NCI-H1417 treated with DMSO at 0.1 percent for 48 hours (cell line): ENCODE data around the gene CALD1.

Experiments
- DNase-seq: peaks from one replicate; lab custom pipeline; 2025; lab: John Stamatoyannopoulos, UW

CALD1 gene

DNA sequence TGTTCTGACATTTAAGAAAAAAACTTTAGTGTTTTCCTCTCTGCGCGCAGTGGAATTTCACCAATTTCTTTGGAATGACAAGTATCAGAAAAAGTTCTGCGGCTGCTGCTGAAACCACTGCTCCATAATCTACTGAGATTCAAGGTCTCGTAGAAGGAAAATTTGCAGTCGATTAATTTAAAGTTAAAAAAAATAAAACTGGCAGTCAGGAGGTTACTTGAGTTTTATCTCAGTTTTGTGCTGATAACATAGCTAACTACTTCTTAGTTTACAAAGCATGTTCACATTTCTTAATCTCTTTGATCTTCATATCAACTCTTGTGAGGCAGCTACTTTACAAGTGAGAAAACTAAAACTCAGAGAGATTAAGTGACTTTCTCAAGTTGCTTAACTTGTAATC lies 18.2 kb upstream of the CALD1 start:
- DNase-seq: no peak

DNA sequence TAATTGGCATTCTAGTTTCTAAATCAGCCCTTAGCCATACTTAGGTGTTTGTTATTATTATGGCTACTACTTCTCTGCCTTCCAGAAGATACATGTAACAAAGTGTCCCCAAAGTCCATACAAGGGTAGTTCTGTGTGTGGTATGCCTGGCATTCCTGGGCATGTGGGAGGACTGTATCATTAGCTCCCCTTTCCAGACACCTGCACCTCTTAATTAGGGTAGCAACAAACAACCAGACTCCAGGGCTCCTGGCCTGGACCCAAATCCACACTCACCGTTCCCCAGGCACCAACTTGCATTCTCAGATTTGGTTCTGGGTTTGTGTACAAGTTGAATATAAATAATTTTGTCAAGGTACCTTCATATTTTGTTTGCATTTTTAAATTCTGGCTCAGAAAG lies 15.5 kb upstream of the CALD1 start:
- no peak for DNase-seq

DNA sequence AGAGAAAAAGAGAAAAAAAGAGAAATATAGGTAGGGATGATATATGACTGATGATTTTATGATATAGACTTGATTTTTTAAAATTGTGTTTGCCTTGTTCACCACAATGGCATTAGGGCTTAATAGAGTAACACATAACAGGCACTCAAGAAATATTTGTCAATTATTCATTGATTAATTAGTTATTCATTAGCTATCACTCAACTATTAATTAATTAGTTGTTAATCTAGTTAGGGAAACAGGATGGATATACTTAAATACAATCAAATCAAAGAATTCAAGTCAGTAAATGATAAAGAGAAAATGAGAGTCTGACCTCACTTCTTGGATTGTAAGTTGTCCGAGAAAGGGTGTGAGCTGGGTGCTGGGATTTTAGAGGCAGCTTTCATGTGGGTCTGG lies 15.1 kb upstream of the CALD1 start:
- DNase-seq: no peak

- DNase-seq: no peak
Measured at GRCh38 chr7:134766779-134767519, 12.5 kb upstream of the CALD1 start.

- no peak for DNase-seq
Measured at GRCh38 chr7:134767520-134768168, 11.8 kb upstream of the CALD1 start.

GRCh38 chr7:134768243-134768642 lies 11.2 kb upstream of the CALD1 start:
- no peak for DNase-seq

GRCh38 chr7:134770676-134771075 lies 8.8 kb upstream of the CALD1 start:
- no peak for DNase-seq

GRCh38 chr7:134771111-134771510 lies 8.3 kb upstream of the CALD1 start:
- DNase-seq: no peak

- no peak for DNase-seq
Measured at GRCh38 chr7:134771889-134772288, 7.5 kb upstream of the CALD1 start.

DNA sequence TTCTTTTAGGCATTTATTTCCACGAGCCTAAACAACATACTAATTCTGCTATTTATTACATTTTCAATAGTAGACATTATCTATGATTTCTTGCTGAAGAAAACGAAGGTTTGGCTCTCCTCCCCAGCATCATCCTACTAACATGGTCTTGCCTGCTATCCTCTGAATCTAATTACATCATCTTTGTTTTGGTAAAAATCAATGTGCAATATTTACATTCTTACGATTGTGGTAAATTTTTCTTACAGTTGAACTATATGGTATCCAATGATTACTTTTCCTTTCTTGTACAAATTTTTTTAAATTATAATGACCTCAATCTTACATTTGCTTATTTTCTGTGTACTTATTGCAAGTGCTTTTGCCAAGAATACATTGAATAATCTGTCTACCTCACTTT lies 7.0 kb upstream of the CALD1 start:
- no peak for DNase-seq

DNA sequence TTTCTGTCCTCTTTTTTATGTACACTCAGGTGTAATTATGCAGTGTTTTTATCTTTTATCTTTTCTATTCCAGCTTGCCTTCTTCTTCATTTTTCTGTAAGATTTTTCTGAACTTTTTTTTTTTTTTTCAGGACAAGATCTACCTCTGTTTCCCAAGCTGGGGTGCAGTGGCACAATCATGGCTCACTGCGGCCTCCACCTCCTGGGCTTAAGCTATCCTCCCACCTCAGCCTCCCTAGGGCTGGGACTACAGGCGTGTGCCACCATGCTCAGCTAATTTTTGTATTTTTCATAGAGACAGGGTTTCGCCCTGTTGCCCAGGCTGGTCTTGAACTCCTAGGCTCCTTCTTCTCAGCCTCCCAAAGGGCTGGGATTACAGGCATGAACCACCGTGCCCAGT lies 6.3 kb upstream of the CALD1 start:
- DNase-seq: no peak

DNA sequence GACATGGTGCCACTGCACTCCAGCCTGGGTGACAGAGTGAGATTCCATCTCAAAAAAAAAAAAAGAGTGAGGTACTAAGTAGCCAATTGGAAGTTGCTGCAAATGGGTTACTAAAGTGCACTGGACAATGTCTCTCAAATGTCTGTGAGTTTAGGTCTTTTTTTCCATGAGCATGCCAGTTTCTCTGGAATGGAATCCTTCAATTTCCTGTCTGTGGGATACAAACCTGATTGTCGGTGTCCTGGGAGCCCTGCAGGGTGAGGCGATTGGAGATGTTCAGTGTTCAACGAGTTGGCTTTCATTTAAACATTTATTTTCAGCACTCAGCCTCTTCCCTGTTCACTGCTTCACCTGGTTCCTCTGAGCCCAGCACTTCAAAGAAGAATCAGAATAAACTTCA lies 5.3 kb upstream of the CALD1 start:
- DNase-seq: no peak

DNA sequence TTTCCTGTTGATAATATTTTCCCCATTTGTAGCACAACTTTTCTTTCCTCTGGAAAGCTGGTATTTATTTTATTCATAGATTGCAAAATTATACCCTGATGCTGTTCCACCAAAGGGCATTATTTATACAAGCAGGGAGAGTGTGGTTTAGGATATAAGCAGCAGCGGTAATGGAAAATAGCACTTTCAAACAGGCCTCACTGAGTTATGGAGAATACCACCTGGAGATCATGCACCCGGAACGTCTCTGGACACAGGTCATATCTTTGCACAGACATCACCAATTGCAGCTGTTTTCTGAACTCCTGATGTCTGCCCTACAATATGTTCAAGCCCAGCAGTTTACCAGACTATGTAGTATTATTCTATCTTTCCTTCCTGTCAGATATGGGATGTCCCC lies 2.0 kb upstream of the CALD1 start:
- no peak for DNase-seq

DNA sequence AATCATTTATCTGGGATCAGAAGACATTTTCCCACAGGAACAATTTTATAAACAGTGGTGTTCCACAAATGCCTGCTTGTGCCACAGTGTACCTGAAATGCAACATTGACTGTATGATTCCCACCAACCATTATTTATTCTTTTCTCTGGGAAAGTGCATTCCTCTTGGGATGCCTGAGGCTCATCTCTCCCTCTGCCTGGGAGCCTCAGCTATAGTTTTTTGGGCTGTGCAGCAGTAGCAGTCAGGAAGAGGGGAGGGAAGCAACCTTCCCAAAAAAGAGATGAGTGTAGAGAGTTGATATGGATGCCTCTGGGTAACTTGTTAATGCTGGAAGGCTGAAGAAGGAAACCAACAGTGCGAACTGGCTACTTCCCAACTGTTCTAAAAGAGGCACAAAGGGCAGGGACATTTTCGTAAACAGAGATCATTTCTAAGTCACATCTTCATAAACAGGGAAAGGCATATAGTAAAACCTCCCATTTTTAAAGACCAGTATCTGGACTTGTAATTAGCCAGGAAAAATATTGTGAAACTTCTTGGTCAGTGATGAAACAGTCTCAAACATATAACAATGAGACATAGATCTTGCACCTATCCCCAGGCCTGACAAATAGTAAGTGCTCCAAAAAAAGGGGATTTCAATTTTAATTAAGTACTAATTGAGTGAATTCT lies 1.4 kb upstream of the CALD1 start:
- no peak for DNase-seq

- DNase-seq: no peak
Measured at GRCh38 chr7:134779741-134780065, 269 bp downstream of the CALD1 start.

DNA sequence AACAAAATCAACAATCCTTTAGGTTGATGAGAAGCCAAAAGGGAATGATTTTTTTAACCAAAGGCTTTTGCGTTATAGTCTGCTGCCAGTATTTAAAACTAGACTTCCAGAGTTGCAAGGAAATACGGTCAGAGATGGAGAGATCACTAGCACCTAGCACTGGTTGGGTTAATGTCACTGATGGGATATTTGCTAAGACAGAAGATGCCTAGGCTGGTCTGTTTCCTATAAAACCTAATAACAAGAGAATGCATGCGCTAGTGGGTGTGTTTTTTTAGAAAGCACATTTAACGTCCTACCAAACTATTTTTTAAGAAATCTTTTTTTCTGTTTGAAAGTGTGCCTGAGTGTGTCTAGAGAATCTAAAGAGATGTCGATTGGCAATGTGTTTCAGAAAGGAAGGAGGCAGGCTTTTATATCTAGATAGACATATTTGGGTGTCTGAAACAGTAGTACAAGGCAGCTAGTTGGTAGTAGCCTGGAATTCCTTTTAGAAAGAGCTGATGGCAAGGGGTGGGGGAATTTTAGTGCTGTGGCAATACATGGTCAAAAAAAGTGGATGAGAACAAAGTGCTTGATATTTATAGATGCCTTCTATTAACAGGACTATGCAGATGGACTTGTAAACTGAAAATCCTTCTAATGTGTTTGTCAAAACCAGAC lies 863 bp downstream of the CALD1 start:
- no peak for DNase-seq

DNA sequence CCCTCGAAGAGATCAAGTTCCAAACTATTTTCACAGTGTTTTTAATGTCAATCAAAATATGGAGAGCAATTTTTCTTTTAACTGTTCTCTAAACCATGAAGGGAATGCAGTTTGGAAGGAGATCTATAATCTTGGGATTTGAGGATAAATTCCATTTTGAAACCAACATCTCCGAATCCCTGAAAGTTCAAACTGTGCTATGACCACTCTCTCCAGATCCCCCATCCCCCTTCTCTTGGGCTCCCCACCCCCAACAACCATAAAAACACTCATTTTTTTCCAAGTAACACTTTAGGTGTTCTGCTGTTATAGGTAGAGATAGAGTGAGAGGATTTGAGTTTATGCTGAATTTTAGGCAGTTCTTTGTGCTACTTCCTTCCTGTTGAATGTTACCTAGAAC lies 1.7 kb downstream of the CALD1 start:
- no peak for DNase-seq

DNA sequence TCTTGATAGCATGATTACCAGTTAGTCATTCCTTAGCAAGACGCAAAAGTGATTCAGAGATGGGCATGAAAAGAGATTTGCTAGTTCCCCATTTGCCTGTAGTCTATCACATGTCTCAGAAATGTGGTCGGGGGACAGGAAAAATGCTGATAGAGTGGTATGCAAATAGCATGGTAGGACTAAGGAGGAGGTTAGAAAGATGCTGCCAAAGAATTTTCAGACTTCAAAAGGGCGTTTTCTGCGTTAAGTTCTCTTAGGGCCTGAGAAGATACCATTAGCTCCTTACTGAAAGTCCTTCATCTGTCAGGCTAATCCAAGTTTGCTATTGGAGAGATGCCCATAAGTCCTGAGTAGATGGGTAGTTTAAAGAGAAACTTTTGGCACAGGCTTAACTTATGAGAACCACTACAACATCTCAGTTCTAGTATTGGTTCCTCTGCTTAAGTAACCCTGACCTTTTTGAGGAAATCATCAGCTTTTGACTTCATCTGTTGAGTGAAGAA lies 2.7 kb downstream of the CALD1 start:
- no peak for DNase-seq

- DNase-seq: no peak
Measured at GRCh38 chr7:134783294-134784069, 4.0 kb downstream of the CALD1 start.

DNA sequence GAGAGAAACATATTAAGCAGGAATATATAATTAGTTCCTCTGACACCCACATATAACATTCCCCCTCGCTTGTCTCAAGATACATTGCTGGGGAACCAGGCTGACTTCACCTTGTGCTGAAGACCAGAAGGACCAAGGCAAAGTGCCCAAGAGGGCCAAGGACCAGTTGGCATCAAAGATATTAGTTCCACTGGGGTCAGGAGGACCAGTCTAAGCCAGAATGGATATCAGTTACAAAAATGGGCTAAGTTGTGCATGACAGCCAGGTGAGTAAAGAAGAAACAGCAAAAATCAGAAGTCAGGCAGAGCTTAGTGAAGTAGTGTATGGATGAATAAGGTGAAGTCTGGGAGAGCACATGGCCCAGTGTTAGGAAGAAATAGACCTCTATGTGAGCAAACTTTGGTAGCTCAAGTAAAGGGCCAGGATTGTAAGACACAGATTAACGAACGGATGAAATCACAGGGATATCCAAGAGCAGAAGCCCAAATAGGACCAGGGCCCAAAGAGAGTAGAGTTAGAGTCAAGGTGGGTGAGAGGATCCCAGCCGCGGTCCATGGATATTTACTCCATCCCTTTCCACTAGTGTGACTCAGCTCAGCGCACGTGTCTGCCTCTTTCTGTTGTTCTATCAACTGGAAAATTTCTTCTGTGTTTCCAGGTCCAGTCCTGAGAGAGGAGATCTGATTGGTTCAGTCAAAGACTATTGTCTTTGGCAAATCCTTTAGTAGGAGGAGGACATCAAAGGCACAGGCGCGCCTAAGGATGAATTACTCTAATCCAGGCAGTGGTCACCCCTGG lies 5.0 kb downstream of the CALD1 start:
- no peak for DNase-seq

DNA sequence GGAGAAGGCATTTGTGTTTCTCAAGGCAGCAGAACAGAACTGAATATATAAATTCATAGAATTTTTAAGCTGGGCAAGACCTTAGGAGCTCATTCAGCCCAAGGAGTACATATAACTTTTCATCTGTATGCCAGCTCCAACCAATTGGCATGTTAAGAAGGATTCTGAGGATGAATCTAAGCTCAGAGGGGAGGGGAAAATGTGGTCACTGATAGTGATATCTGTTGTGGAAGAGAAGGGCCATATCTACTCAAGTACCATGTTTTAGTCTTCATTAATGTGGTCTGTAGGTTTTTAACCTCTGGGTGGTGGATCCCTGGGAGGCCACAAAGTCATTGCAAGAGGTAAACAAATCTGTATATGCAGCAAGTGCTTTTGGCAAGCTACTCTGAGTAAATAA lies 6.4 kb downstream of the CALD1 start:
- no peak for DNase-seq
